B cell (primary cell): ENCODE results near the gene PEX11G. TPM values are rescaled to one million over a fixed set of nuclear protein-coding genes. Genes with fewer than 3 reads are reported as not detected.

ENCODE experiments used
- ATAC-seq: fragments of 200-7000 bp; cut with Tn5 transposase; one replicate; pipeline ENCODE4 v1.10.0; 2021; ENCODE audit warnings: low read depth, mild to moderate bottlenecking, moderate number of reproducible peaks, moderate library complexity
- CTCF ChIA-PET: fragments of 350-600 bp; sonication (Branson Sonifier 250); formaldehyde crosslinking; loops from one replicate; lab custom pipeline; 2021; ENCODE audit warnings: antibody characterized with exemption, inconsistent platforms; lab: Charles Lee
- POLR2A ChIA-PET: fragments of 350-600 bp; sonication (Branson Sonifier 250); formaldehyde crosslinking; loops from one replicate; lab custom pipeline; 2021; ENCODE audit warnings: antibody characterized with exemption; lab: Charles Lee
- DNase-seq: peaks from one replicate; pipeline ENCODE4 v3.0.0; 2013
- H2AFZ ChIP-seq: 2 replicates; pipeline ENCODE4 v1.6.1; 2012; ENCODE audit warnings: mild to moderate bottlenecking, low read depth, low read length; ENCODE audit not compliant: insufficient read depth, poor library complexity, severe bottlenecking
- H3K27ac ChIP-seq, 2 donors: 1 replicate in 1 of 2; 2 replicates in 1 of 2; pipeline ENCODE4 v1.5.1; 2012 to 2013; ENCODE audit warnings: low read length in 2 of 2, mild to moderate bottlenecking in 2 of 2, moderate library complexity in 1 of 2
- H3K27me3 ChIP-seq, 4 experiments: fragments of 200-600 bp in 1 of 4; sonication (generic) in 1 of 4; replicated peaks in 1 of 4; 1 replicate in 2 of 4; 2 replicates in 2 of 4; pipeline versions ENCODE4 v1.6.1 to v1.7.0; 2013 to 2016; ENCODE audit warnings: low read length in 3 of 4, mild to moderate bottlenecking in 2 of 4, mixed read lengths in 1 of 4, moderate library complexity in 1 of 4; ENCODE audit not compliant: insufficient read depth in 4 of 4, control insufficient read depth in 3 of 4; ENCODE audit errors: control extremely low read depth in 1 of 4
- H3K36me3 ChIP-seq, 2 experiments: replicated peaks in 1 of 2; 1 replicate in 1 of 2; 2 replicates in 1 of 2; pipeline versions ENCODE4 v1.6.1 to v1.7.1; 2013; ENCODE audit warnings: low read length in 1 of 2; ENCODE audit not compliant: insufficient read depth in 2 of 2, control insufficient read depth in 1 of 2; ENCODE audit errors: control extremely low read depth in 1 of 2, extremely low read depth in 1 of 2
- H3K4me1 ChIP-seq, 2 donors: fragments of 200-600 bp in 1 of 2; sonication (generic) in 1 of 2; 1 replicate in 1 of 2; 2 replicates in 1 of 2; pipeline versions ENCODE4 v1.5.1 to v1.6.1; 2013 to 2017; ENCODE audit warnings: low read length in 2 of 2; ENCODE audit not compliant: control insufficient read depth in 2 of 2, insufficient read depth in 2 of 2
- H3K4me2 ChIP-seq: replicated peaks from 2 replicates; pipeline ENCODE3; 2012; ENCODE audit warnings: mild to moderate bottlenecking, low read depth, low read length; ENCODE audit not compliant: poor library complexity, severe bottlenecking
- H3K4me3 ChIP-seq, 5 experiments: fragments of 200-600 bp in 1 of 5; sonication (generic) in 1 of 5; 1 replicate in 3 of 5; 2 replicates in 2 of 5; pipeline versions ENCODE4 v1.5.1 to v1.7.0; 2011 to 2016; ENCODE audit warnings: low read length in 4 of 5, mild to moderate bottlenecking in 4 of 5, low read depth in 2 of 5, control low read depth in 1 of 5, moderate library complexity in 1 of 5; ENCODE audit not compliant: insufficient read depth in 1 of 5; ENCODE audit errors: control extremely low read depth in 1 of 5, extremely low read depth in 1 of 5
- H3K79me2 ChIP-seq: fragments of 200-600 bp; sonication (generic); one replicate; pipeline ENCODE4 v1.6.0; 2016; ENCODE audit warnings: low read length; ENCODE audit not compliant: control insufficient read depth, insufficient read depth
- H3K9ac ChIP-seq: fragments of 200-600 bp; sonication (generic); 2 replicates; pipeline ENCODE4 v1.6.1; 2017; ENCODE audit warnings: mild to moderate bottlenecking, low read length, moderate library complexity
- H3K9me3 ChIP-seq, 3 donors: one replicate each; pipeline versions ENCODE4 v1.6.1 to v1.7.1; 2013; ENCODE audit warnings: low read length in 2 of 3; ENCODE audit not compliant: control insufficient read depth in 2 of 3, insufficient read depth in 1 of 3; ENCODE audit errors: control extremely low read depth in 1 of 3
- H4K20me1 ChIP-seq: 2 replicates; pipeline ENCODE4 v1.6.0; 2012; ENCODE audit warnings: mild to moderate bottlenecking, low read length; ENCODE audit not compliant: insufficient read depth, control insufficient read depth, poor library complexity, severe bottlenecking
- H3K27ac Mint-ChIP-seq: one replicate; pipeline ENCODE4 v1.8.0; 2021; ENCODE audit warnings: mixed read lengths
- H3K27me3 Mint-ChIP-seq: one replicate; pipeline ENCODE4 v1.8.0; 2021; ENCODE audit warnings: mixed read lengths
- H3K4me1 Mint-ChIP-seq: one replicate; pipeline ENCODE4 v1.8.0; 2021; ENCODE audit warnings: mixed read lengths
- H3K4me3 Mint-ChIP-seq: one replicate; pipeline ENCODE4 v1.8.0; 2021; ENCODE audit warnings: mixed read lengths
- H3K9me3 Mint-ChIP-seq: one replicate; pipeline ENCODE4 v1.8.0; 2022; ENCODE audit warnings: mixed read lengths; ENCODE audit not compliant: insufficient read depth
- EZH2 ChIP-seq: IDR thresholded peaks from 2 replicates; pipeline ENCODE4 v1.6.1; 2012; ENCODE audit warnings: borderline replicate concordance, low read depth, mild to moderate bottlenecking, moderate library complexity, low read length; ENCODE audit not compliant: insufficient read depth, poor library complexity, severe bottlenecking
- WGBS: methylation state at CpG from one replicate; pipeline ENCODE4 v1.1.5; 2013; ENCODE audit warnings: missing lambda C conversion rate; ENCODE audit not compliant: insufficient coverage; 5-methylcytosine and 5-hydroxymethylcytosine counted together
- intact Hi-C: fragments of 100-400 bp; cut with micrococcal nuclease; formaldehyde crosslinking; loops from one replicate; pipeline ENCODE4 v1.10.0; 2022
- polyA plus RNA-seq: library from polyadenylated mRNA; depleted of rRNA; stranded (reverse); fragments of >200 nt; gene quantifications from 2 replicates; pipeline ENCODE4 v1.2.3, GENCODE V29; 2012
- total RNA-seq, 2 donors: library from RNA; stranded (reverse); fragments of 120-200 nt in 1 of 2; gene quantifications; 1 replicate in 1 of 2; 2 replicates in 1 of 2; pipeline versions ENCODE4 v1.2.3 to v1.2.4, GENCODE V29; 2013 to 2022
- TF ChIP-seq, protein P1 (sequence below): fragments of 200-600 bp; IDR thresholded peaks from one replicate; pipeline ENCODE4 v1.8.0; 2022; ENCODE audit warnings: antibody characterized with exemption, mild to moderate bottlenecking

Gene PEX11G
- total and polyA plus RNA-seq, 2 donors (not counting 1 experiment from before 2014, with no cell fraction given) = 0.40 to 0.62 TPM

- Mint-ChIP-seq H3K9me3 (no peaks in the 10 kb centered on the region), H3K27me3 (no peaks in the 10 kb centered on the region), H3K4me1 (peaks cover 9% of the 10 kb centered on the region), H3K4me3 (no peak overlapping the region), H3K27ac (no peak overlapping the region)
- CTCF ChIA-PET = no interaction called here
- Histone ChIP-seq H3K9ac (no peak overlapping the region), H3K79me2 (peaks cover 2% of the 10 kb centered on the region), H3K27me3 (no peaks in the 10 kb centered on the region), H4K20me1 (peaks cover 49% of the 10 kb centered on the region), H2AFZ (no peak overlapping the region), H3K36me3 (no peaks in the 10 kb centered on the region), H3K27ac (no peak overlapping the region), H3K9me3 (peaks cover 0 to 3% (median 0%) of the 10 kb centered on the region in 3 donors), H3K4me3 (no peak overlapping the region), H3K4me1 (peaks cover 6 to 13% of the 10 kb centered on the region in 2 donors), H3K4me2 (no peak overlapping the region)
- intact Hi-C loops = no loop called here
- no peak for DNase-seq
- POLR2A ChIA-PET = no interaction called here
- TF ChIP-seq EZH2 = no peak
- TF ChIP-seq, protein P1, sequence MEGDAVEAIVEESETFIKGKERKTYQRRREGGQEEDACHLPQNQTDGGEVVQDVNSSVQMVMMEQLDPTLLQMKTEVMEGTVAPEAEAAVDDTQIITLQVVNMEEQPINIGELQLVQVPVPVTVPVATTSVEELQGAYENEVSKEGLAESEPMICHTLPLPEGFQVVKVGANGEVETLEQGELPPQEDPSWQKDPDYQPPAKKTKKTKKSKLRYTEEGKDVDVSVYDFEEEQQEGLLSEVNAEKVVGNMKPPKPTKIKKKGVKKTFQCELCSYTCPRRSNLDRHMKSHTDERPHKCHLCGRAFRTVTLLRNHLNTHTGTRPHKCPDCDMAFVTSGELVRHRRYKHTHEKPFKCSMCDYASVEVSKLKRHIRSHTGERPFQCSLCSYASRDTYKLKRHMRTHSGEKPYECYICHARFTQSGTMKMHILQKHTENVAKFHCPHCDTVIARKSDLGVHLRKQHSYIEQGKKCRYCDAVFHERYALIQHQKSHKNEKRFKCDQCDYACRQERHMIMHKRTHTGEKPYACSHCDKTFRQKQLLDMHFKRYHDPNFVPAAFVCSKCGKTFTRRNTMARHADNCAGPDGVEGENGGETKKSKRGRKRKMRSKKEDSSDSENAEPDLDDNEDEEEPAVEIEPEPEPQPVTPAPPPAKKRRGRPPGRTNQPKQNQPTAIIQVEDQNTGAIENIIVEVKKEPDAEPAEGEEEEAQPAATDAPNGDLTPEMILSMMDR = no peak
- ATAC-seq = no peak
- WGBS = 99% methylated on average over 9 of the region's 9 CpGs
Observed at GRCh38 chr19:7478843-7479227, 10.0 kb downstream of the PEX11G start.

GRCh38 chr19:7478173-7478842 is 10.5 kb downstream of the PEX11G start:
- TF ChIP-seq, protein P1 = no peak
- no peak for TF ChIP-seq EZH2
- no peak overlapping the region for H3K27ac ChIP-seq
- POLR2A ChIA-PET = no interaction called here
- Mint-ChIP-seq H3K27me3 (no peaks in the 10 kb centered on the region), H3K27ac (no peak overlapping the region), H3K4me3 (no peak overlapping the region), H3K9me3 (no peaks in the 10 kb centered on the region), H3K4me1 (peaks cover 7% of the 10 kb centered on the region)
- no peak overlapping the region for H3K4me3 ChIP-seq
- 91% methylated on average over 26 of the region's 26 CpGs for WGBS
- peaks cover 2% of the 10 kb centered on the region for H3K79me2 ChIP-seq
- peaks cover 54% of the 10 kb centered on the region for H4K20me1 ChIP-seq
- peaks cover 0 to 3% (median 0%) of the 10 kb centered on the region in 3 donors for H3K9me3 ChIP-seq
- no peak overlapping the region for H3K4me2 ChIP-seq
- H3K4me1 ChIP-seq = peaks cover 4 to 13% of the 10 kb centered on the region in 2 donors
- DNase-seq (no peak), ATAC-seq (no peak)
- no peak overlapping the region for H3K9ac ChIP-seq
- CTCF ChIA-PET = no interaction called here
- intact Hi-C loops = no loop called here
- H3K36me3 ChIP-seq = no peaks in the 10 kb centered on the region
- H2AFZ ChIP-seq = no peak overlapping the region
- no peaks in the 10 kb centered on the region for H3K27me3 ChIP-seq
